ENCODE measurements around the gene ZNHIT2. TPM values are rescaled to one million over a fixed set of nuclear protein-coding genes. Genes with fewer than 3 reads are reported as not detected.
"Not testable (repeated sequence)": the region's sequence is repeated elsewhere in the genome, so short reads cannot be mapped to it uniquely, and the experiment has no call there.

The ZNHIT2 gene
- total RNA-seq, 2 experiments from 2014 or later = 11.1 to 11.9 TPM

GRCh38 chr11:65121447-65121864 is 4.0 kb upstream of the ZNHIT2 start:
- H3K4me1 Mint-ChIP-seq = peaks cover 30% of the 10 kb centered on the region
- H3K4me3 Mint-ChIP-seq = peak overlapping the region; percentile 97
- POLR2A ChIA-PET = interaction anchor here (0.7 to 3.4 kb wide), 26 partner anchors 10 to 312 kb away, joined by 3 to 62 read pairs (median 4); partner anchors contain the start of genes ARL2, CAPN1, CDCA5 and POLA2
- DNase-seq (peak; percentile 57), ATAC-seq (ENCODE audit: low read depth) (no peak)
- no peaks in the 10 kb centered on the region for H3K27me3 Mint-ChIP-seq
- H3K9me3 Mint-ChIP-seq = no peaks in the 10 kb centered on the region
- peak overlapping the region; percentile 99 for H3K27ac Mint-ChIP-seq
- peaks cover 26% of the 10 kb centered on the region for H3K36me3 Mint-ChIP-seq

GRCh38 chr11:65120831-65121230 is 3.3 kb upstream of the ZNHIT2 start:
- no peak for ATAC-seq (ENCODE audit: low read depth)
- Mint-ChIP-seq H3K36me3 (peaks cover 24% of the 10 kb centered on the region), H3K27me3 (no peaks in the 10 kb centered on the region), H3K4me1 (peaks cover 32% of the 10 kb centered on the region), H3K4me3 (peak overlapping the region; percentile 97), H3K9me3 (no peaks in the 10 kb centered on the region), H3K27ac (peak overlapping the region; percentile 99)
- DNase-seq = peak; percentile 10
- POLR2A ChIA-PET = interaction anchor here (1.5 to 3.4 kb wide), 5 partner anchors 9 to 107 kb away, joined by 5 to 62 read pairs (median 23); partner anchors contain the start of genes ARL2, CAPN1, SYVN1 and TM7SF2

- Mint-ChIP-seq H3K27ac (peak overlapping the region; percentile 99), H3K4me3 (no peak overlapping the region), H3K27me3 (no peaks in the 10 kb centered on the region), H3K9me3 (no peaks in the 10 kb centered on the region), H3K36me3 (peaks cover 24% of the 10 kb centered on the region), H3K4me1 (peaks cover 34% of the 10 kb centered on the region)
- ATAC-seq (ENCODE audit: low read depth) (no peak), DNase-seq (no peak)
- POLR2A ChIA-PET = interaction anchor here (0.6 to 3.4 kb wide), 3 partner anchors 15 to 143 kb away, joined by 3 to 62 read pairs (median 23); partner anchors contain the start of genes CAPN1 and SYVN1
Observed at GRCh38 chr11:65119670-65119995, 2.1 kb upstream of the ZNHIT2 start.

DNA sequence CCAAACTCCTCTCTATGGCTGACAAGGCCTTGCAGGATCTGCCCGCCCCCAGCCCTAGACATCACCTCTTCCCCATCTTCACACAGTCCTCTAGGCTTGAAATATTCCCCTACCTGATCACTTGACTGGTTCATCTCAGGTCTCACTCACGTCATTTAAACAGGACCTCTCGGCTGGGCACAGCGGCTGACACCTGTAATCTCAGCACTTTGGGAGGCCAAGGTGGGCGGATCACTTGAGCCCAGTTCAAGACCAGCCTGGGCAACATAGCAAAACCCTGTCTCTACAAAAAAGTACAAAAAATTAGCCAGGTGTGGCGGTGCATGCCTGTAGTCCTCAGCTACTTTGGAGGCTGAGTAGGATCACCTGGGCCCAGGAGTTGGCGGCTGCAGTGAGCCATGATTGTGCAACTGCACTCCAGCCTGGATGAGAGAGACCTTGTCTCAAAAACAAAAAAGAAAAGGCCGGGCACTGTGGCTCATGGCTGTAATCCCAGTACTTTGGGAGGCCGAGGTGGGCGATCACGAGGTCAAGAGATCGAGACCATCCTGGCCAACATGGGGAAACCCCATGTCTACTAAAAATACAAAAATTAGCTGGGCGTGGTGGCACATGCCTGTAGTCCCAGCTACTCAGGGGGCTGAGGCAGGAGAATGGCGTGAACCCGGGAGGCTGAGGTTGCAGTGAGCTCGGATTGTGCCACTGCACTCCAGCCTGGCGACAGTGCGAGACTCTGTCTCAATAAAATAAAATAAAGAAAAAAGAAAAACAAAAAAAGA is 1.6 kb upstream of the ZNHIT2 start:
- POLR2A ChIA-PET = interaction anchor here (0.6 to 3.2 kb wide), 5 partner anchors 15 to 374 kb away, joined by 3 to 31 read pairs (median 7); partner anchors contain the start of genes CAPN1 and SYVN1
- Mint-ChIP-seq H3K36me3 (peaks cover 22% of the 10 kb centered on the region), H3K4me1 (peaks cover 32% of the 10 kb centered on the region), H3K27ac (peak overlapping the region; percentile 79)
- H3K4me3 Mint-ChIP-seq; H3K9me3 Mint-ChIP-seq; ATAC-seq (ENCODE audit: low read depth); H3K27me3 Mint-ChIP-seq: not testable (repeated sequence)
- DNase-seq = peak; percentile 27

GRCh38 chr11:65118097-65118837 is 766 bp upstream of the ZNHIT2 start:
- ATAC-seq (ENCODE audit: low read depth) (no peak), DNase-seq (peak; percentile 20)
- H3K27ac Mint-ChIP-seq = peak overlapping the region; percentile 89
- peak overlapping the region; percentile 88 for H3K4me3 Mint-ChIP-seq
- H3K4me1 Mint-ChIP-seq = peaks cover 36% of the 10 kb centered on the region
- H3K36me3 Mint-ChIP-seq = peaks cover 21% of the 10 kb centered on the region
- POLR2A ChIA-PET = interaction anchor here (0.6 to 3.2 kb wide), 23 partner anchors 10 to 373 kb away, joined by 3 to 31 read pairs (median 4); partner anchors contain the start of genes ARL2, CAPN1, POLA2 and PPP2R5B
- H3K27me3 Mint-ChIP-seq = no peaks in the 10 kb centered on the region
- no peaks in the 10 kb centered on the region for H3K9me3 Mint-ChIP-seq

DNA sequence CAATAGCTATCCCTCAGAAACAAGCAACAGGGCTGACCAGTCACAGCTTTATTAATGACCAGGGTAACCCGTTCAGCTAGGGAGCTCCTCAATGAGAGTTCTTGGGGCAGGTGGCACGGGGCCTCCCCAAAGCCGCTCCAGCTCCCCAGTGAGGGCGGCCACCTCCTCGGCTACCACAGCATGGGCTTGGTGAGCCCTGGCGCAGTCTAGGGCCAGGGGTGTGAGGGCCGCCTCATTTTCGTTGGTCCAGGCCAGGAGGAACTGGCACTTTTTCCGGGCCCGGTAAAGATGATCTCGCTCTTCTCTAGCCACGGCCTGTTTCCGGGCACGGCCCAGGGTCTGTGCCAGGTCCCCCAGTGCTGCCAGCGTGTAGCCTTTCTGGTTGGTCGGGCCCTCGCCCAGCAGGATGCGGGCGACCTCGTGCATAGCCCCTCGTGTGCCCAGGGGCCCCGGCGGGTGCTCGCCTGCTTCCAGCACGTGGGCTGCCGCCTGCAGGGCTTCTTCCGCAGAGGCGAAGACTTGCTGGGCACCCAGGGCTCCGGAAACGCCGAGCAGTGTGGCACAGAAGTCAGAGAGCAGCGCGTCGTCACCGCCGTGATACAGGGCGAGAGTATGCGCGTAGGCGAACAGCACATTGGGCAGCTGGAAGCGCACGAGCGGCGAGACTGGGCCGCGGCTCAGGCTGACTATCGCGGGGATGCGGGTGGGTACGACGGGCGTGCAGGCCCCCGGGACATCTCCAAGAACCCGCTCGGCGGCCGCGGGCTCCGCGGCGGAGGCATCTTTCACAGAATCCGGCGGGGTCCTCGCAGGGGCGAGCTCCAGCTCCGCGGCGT is 913 bp downstream of the ZNHIT2 start:
- H3K27ac Mint-ChIP-seq = peak overlapping the region; percentile 93
- no peaks in the 10 kb centered on the region for H3K27me3 Mint-ChIP-seq
- H3K4me1 Mint-ChIP-seq = peaks cover 42% of the 10 kb centered on the region
- peak overlapping the region; percentile 88 for H3K4me3 Mint-ChIP-seq
- peaks cover 18% of the 10 kb centered on the region for H3K36me3 Mint-ChIP-seq
- POLR2A ChIA-PET = interaction anchor here (1.0 to 3.2 kb wide), 13 partner anchors 8 to 372 kb away, joined by 3 to 31 read pairs (median 7); partner anchors contain the start of genes ARL2, BATF2, CAPN1 and CDCA5
- H3K9me3 Mint-ChIP-seq = no peaks in the 10 kb centered on the region
- DNase-seq (no peak), ATAC-seq (ENCODE audit: low read depth) (peak; percentile 7)

DNA sequence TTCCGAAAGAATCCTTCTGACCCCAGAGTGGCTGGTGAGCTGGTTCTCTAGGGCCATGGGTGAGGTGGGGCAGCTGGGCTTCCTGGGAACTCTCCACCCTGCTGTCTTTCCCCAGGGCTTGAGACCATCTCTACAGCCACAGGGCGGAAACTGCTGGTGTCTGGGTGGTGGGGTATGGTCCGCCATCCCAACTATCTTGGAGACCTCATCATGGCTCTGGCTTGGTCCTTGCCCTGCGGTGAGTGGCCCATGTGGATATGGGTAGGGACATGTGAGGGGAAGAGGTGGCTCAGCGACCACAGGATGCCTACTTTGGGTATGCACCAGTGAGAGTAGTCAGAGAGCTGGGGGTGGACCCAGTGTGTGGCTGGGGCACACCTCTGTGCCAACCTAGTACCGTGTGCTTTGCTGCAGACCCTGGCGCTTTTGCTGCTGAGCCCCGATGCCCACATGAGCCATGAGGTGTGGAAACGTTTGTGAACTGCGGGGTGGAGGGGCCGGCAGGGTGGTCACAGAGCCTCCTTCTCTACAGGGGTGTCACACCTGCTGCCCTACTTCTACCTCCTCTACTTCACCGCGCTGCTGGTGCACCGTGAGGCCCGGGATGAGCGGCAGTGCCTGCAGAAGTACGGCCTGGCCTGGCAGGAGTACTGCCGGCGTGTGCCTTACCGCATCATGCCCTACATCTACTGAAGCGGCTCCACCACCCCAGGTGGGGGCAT is 2.0 kb downstream of the ZNHIT2 start:
- H3K27ac Mint-ChIP-seq = peak overlapping the region; percentile 38
- DNase-seq (no peak), ATAC-seq (ENCODE audit: low read depth) (no peak)
- POLR2A ChIA-PET = interaction anchor here (1.0 kb wide), 1 partner anchor 146 kb away, joined by 3 read pairs; the partner anchor contains the start of gene POLA2
- no peaks in the 10 kb centered on the region for H3K27me3 Mint-ChIP-seq
- H3K4me1 Mint-ChIP-seq = peaks cover 39% of the 10 kb centered on the region
- peak overlapping the region; percentile 19 for H3K4me3 Mint-ChIP-seq
- peaks cover 12% of the 10 kb centered on the region for H3K36me3 Mint-ChIP-seq
- no peaks in the 10 kb centered on the region for H3K9me3 Mint-ChIP-seq

DNA sequence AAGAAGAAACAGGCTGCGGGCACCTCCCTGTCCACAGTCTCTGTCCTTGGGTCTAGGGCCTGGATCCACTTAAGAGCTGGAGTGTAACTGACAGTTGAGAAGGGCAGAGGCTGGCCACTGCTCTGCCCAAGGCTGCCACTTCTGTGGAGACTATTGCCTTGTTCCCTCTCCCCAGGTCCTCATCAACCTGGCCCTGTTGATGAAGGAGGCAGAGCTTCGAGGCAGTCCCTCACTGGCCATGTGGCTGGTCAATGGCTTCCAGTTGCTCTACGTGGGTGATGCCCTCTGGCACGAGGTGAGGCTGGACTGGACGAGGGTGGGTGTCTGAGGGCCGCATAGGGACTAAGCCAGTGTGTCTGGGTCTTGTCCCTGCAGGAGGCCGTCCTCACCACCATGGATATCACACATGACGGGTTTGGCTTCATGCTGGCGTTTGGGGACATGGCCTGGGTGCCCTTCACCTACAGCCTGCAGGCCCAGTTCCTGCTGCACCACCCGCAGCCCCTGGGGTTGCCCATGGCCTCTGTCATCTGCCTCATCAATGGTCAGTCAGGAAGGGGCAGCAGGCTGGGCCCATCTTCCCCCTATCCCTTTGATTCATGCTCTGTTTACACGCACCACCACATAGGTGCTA is 2.8 kb downstream of the ZNHIT2 start:
- DNase-seq (no peak), ATAC-seq (ENCODE audit: low read depth) (no peak)
- H3K36me3 Mint-ChIP-seq = peaks cover 12% of the 10 kb centered on the region
- no peak overlapping the region for H3K4me3 Mint-ChIP-seq
- peaks cover 39% of the 10 kb centered on the region for H3K4me1 Mint-ChIP-seq
- no peaks in the 10 kb centered on the region for H3K9me3 Mint-ChIP-seq
- peak overlapping the region; percentile 91 for H3K27ac Mint-ChIP-seq
- no peaks in the 10 kb centered on the region for H3K27me3 Mint-ChIP-seq
- POLR2A ChIA-PET = no interaction called here

DNA sequence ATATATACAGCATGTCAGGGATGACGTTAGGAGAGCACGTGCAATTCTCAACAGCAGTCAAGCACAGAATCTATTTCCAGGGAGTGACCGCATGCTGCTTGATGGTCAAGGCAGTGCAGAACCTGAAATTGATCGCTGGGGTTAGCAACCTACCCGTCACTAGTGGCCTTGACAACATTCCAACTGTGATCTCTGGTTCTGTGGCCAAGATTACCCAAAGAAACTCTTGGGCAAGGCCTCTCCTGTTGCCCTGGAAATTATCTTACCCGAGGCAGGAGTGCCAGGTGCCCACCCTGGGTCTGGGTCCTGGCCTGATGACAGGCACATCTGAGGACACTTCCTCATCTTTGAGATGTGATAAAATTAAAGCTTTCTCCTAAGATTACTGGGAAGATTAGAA is 3.7 kb downstream of the ZNHIT2 start:
- Mint-ChIP-seq H3K4me3 (peak overlapping the region; percentile 88), H3K9me3 (no peaks in the 10 kb centered on the region), H3K27me3 (no peaks in the 10 kb centered on the region), H3K4me1 (peaks cover 38% of the 10 kb centered on the region), H3K36me3 (peaks cover 10% of the 10 kb centered on the region), H3K27ac (peak overlapping the region; percentile 91)
- POLR2A ChIA-PET = interaction anchor here (0.8 to 4.1 kb wide), 3 partner anchors 8 to 100 kb away, joined by 4 to 40 read pairs (median 11); partner anchors contain the start of genes ARL2, FAU, MRPL49 and VPS51
- no peak for DNase-seq
- no peak for ATAC-seq (ENCODE audit: low read depth)

DNA sequence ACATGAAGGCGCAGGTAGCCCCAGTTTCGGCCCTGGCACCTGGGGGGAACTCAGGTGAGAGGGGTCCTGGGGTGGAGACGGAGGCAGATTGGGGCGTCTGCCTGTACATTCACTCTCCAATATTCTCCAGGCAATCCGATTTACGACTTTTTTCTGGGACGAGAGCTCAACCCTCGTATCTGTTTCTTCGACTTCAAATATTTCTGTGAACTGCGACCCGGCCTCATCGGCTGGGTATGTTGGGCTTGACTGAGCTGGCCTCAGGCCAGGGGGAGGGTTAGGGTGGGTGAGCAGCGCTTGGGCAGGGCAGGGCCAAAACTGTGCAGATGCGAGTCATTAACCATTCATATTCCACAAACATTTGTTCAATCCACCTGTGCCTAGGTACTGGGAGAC is 4.1 kb downstream of the ZNHIT2 start:
- peaks cover 5% of the 10 kb centered on the region for H3K36me3 Mint-ChIP-seq
- POLR2A ChIA-PET = interaction anchor here (0.8 to 4.1 kb wide), 7 partner anchors 8 to 189 kb away, joined by 4 to 40 read pairs (median 11); partner anchors contain the start of genes ARL2, CAPN1, FAU and MRPL49

DNA sequence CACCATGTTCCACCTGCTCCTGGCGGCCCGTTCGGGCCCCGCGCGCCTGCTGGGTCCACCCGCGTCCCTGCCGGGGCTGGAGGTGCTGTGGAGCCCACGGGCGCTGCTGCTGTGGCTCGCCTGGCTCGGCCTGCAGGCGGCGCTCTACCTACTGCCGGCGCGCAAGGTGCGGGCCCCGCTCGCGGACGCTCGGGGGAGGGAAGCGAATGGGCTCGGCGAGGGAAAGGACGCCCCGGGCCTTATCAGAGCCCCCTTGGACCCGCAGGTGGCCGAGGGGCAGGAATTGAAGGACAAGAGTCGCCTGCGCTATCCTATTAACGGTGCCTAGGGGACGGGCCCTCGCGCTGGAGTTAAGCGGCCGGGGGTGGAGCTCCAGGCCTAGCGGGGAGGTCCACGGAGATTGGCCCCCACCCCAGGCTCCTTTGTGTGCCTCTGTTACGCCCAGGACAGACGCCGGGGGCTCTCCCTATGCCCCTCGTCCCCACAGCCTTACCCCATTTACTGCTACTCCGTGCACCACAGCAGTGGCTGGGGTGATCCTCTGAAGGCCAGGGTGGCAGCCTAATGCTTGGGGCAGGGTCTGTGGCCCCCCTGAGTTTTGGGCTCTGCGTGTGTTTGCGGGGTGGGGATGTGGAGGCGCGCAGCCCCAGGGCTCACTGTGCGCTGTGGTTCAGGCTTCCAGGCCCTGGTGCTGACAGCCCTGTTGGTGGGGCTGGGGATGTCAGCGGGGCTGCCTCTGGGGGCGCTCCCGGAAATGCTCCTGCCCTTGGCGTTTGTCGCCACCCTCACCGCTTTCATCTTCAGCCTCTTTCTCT is 4.7 kb downstream of the ZNHIT2 start:
- no peaks in the 10 kb centered on the region for H3K27me3 Mint-ChIP-seq
- ATAC-seq (ENCODE audit: low read depth) (peak; percentile 61), DNase-seq (peak; percentile 93)
- H3K27ac Mint-ChIP-seq = peak overlapping the region; percentile 91
- peak overlapping the region; percentile 88 for H3K4me3 Mint-ChIP-seq
- H3K36me3 Mint-ChIP-seq = peaks cover 2% of the 10 kb centered on the region
- POLR2A ChIA-PET = interaction anchor here (0.6 to 4.1 kb wide), 9 partner anchors 9 to 231 kb away, joined by 3 to 40 read pairs (median 11); partner anchors contain the start of genes ARL2, CAPN1, FAU and MRPL49
- H3K9me3 Mint-ChIP-seq = no peaks in the 10 kb centered on the region
- H3K4me1 Mint-ChIP-seq = peaks cover 30% of the 10 kb centered on the region

More for the DNA sequence above, 4.1 kb downstream of the ZNHIT2 start:
- no peaks in the 10 kb centered on the region for H3K9me3 Mint-ChIP-seq
- peak overlapping the region; percentile 91 for H3K27ac Mint-ChIP-seq
- no peak for DNase-seq
- H3K4me3 Mint-ChIP-seq = peak overlapping the region; percentile 88
- H3K27me3 Mint-ChIP-seq = no peaks in the 10 kb centered on the region
- ATAC-seq (ENCODE audit: low read depth) = no peak
- peaks cover 34% of the 10 kb centered on the region for H3K4me1 Mint-ChIP-seq

Data from activated naive CD8-positive, alpha-beta T cell treated with anti-CD3 and anti-CD28 coated beads, Interleukin-2, amount 10 ng/mL, durations not matched to agents 7 days and 5 days (primary cell).